Common myeloid progenitor, CD34-positive (primary cell): ENCODE data around the gene TFAP2E.
"Not testable (repeated sequence)": the region's sequence is repeated elsewhere in the genome, so short reads cannot be mapped to it uniquely, and the experiment has no call there.

Experiments
- CTCF ChIA-PET: fragments of 350-600 bp; sonication (Branson Sonifier 250); formaldehyde crosslinking; loops from one replicate; lab custom pipeline; 2021; ENCODE audit warnings: antibody characterized with exemption; lab: Charles Lee
- POLR2A ChIA-PET: fragments of 350-600 bp; sonication (Branson Sonifier 250); formaldehyde crosslinking; loops from one replicate; lab custom pipeline; 2021; ENCODE audit warnings: antibody characterized with exemption; lab: Charles Lee
- DNase-seq, 3 donors: peaks; one replicate each; pipeline versions ENCODE4 v3.0.0 to v3.0.0-alpha.2; 2013
- H3K27ac ChIP-seq, 2 experiments: 1 replicate in 1 of 2; 2 replicates in 1 of 2; pipeline ENCODE4 v1.7.0; 2013; ENCODE audit warnings: inconsistent platforms in 2 of 2, low read length in 2 of 2, mild to moderate bottlenecking in 2 of 2, low read depth in 1 of 2, moderate library complexity in 1 of 2; ENCODE audit not compliant: severe bottlenecking in 2 of 2, insufficient read depth in 1 of 2, poor library complexity in 1 of 2
- H3K27me3 ChIP-seq, 5 experiments: replicated peaks in 2 of 5; 1 replicate in 3 of 5; 2 replicates in 2 of 5; pipeline versions ENCODE4 v1.6.1 to v1.7.0; 2013; ENCODE audit warnings: low read length in 4 of 5, mild to moderate bottlenecking in 2 of 5, moderate library complexity in 2 of 5, inconsistent platforms in 1 of 5; ENCODE audit not compliant: insufficient read depth in 5 of 5, control insufficient read depth in 4 of 5
- H3K36me3 ChIP-seq, 4 experiments: 1 replicate in 2 of 4; 2 replicates in 2 of 4; pipeline versions ENCODE4 v1.6.1 to v1.7.0; 2013; ENCODE audit warnings: low read length in 3 of 4, control low read depth in 1 of 4, mild to moderate bottlenecking in 1 of 4; ENCODE audit not compliant: control insufficient read depth in 4 of 4, insufficient read depth in 4 of 4
- H3K4me1 ChIP-seq, 4 experiments: 1 replicate in 3 of 4; 2 replicates in 1 of 4; pipeline versions ENCODE4 v1.6.1 to v1.7.1; 2013; ENCODE audit warnings: low read length in 3 of 4, mild to moderate bottlenecking in 3 of 4, control low read depth in 1 of 4, inconsistent platforms in 1 of 4, moderate library complexity in 1 of 4; ENCODE audit not compliant: control insufficient read depth in 4 of 4, insufficient read depth in 4 of 4; ENCODE audit errors: control extremely low read depth in 1 of 4
- H3K4me3 ChIP-seq, 7 experiments: 1 replicate in 4 of 7; 2 replicates in 3 of 7; pipeline versions ENCODE4 v1.5.1 to v1.7.0; 2013; ENCODE audit warnings: mild to moderate bottlenecking in 7 of 7, low read length in 6 of 7, moderate library complexity in 6 of 7, inconsistent platforms in 2 of 7, low read depth in 2 of 7, control low read depth in 1 of 7; ENCODE audit not compliant: insufficient read depth in 4 of 7, control insufficient read depth in 1 of 7; ENCODE audit errors: extremely low read depth in 1 of 7
- H3K9me3 ChIP-seq, 5 experiments: 1 replicate in 4 of 5; 2 replicates in 1 of 5; pipeline versions ENCODE4 v1.6.1 to v1.7.1; 2013; ENCODE audit warnings: low read length in 4 of 5, mild to moderate bottlenecking in 2 of 5, inconsistent platforms in 1 of 5, low read depth in 1 of 5, moderate library complexity in 1 of 5; ENCODE audit not compliant: control insufficient read depth in 4 of 5, insufficient read depth in 2 of 5; ENCODE audit errors: control extremely low read depth in 1 of 5
- WGBS: methylation state at CpG from one replicate; pipeline ENCODE4 v1.1.5; 2013; ENCODE audit not compliant: insufficient coverage; 5-methylcytosine and 5-hydroxymethylcytosine counted together

The TFAP2E gene

GRCh38 chr1:35576766-35577070, 3.6 kb downstream of the TFAP2E start:
- CTCF ChIA-PET = interaction anchor here (1.3 kb wide), 1 partner anchor 10 kb away, joined by 7 read pairs; no protein-coding TSS in a partner anchor
- WGBS = 5% methylated on average over 37 of the region's 37 CpGs
- Histone ChIP-seq H3K4me3 (peak overlapping the region in 5 of 7 experiments; percentile 11 to 82 (median 69)), H3K4me1 (peaks cover 3 to 51% (median 47%) of the 10 kb centered on the region in 4 experiments)
- not testable (repeated sequence) for DNase-seq, H3K36me3 ChIP-seq, H3K27me3 ChIP-seq, H3K9me3 ChIP-seq, H3K27ac ChIP-seq
- POLR2A ChIA-PET = interaction anchor here (1.4 kb wide), 1 partner anchor 145 kb away, joined by 5 read pairs; no protein-coding TSS in a partner anchor

- peak; percentile 91 to 99 (median 98) for DNase-seq
- Histone ChIP-seq H3K27me3 (peaks cover 0 to 6% (median 0%) of the 10 kb centered on the region in 5 experiments), H3K4me1 (peaks cover 3 to 51% (median 47%) of the 10 kb centered on the region in 4 experiments), H3K4me3 (peak overlapping the region; percentile 25 to 82 (median 67)), H3K9me3 (no peaks in the 10 kb centered on the region), H3K36me3 (peaks cover 0 to 5% (median 0%) of the 10 kb centered on the region in 4 experiments), H3K27ac (peak overlapping the region in 1 of 2 experiments; percentile 55)
- ChIA-PET CTCF (interaction anchor here (0.7 to 1.9 kb wide), 8 partner anchors 8 to 150 kb away, joined by 3 to 10 read pairs (median 4); partner anchors contain the start of gene NCDN), POLR2A (interaction anchor here (0.6 to 1.4 kb wide), 7 partner anchors 16 to 159 kb away, joined by 3 to 6 read pairs (median 4); no protein-coding TSS in a partner anchor)
- WGBS = under 1% methylated on average over 55 of the region's 70 CpGs
Observed at GRCh38 chr1:35577071-35577998, 4.2 kb downstream of the TFAP2E start.

- DNase-seq = no peak
- POLR2A ChIA-PET = interaction anchor here (0.7 kb wide), 1 partner anchor 94 kb away, joined by 5 read pairs; no protein-coding TSS in a partner anchor
- CTCF ChIA-PET = no interaction called here
- Histone ChIP-seq H3K36me3 (peaks cover 0 to 12% (median 0%) of the 10 kb centered on the region in 4 experiments), H3K9me3 (no peaks in the 10 kb centered on the region), H3K4me3 (no peak overlapping the region), H3K27ac (no peak overlapping the region), H3K4me1 (peaks cover 0 to 28% (median 27%) of the 10 kb centered on the region in 4 experiments), H3K27me3 (no peaks in the 10 kb centered on the region)
- WGBS = no CpG with 5 or more reads among the region's 4 CpGs
Observed at GRCh38 chr1:35580949-35581388, 7.9 kb downstream of the TFAP2E start.

- H3K27me3 ChIP-seq, H3K27ac ChIP-seq, H3K4me3 ChIP-seq, CTCF ChIA-PET, H3K9me3 ChIP-seq, DNase-seq: not testable (repeated sequence)
- Histone ChIP-seq H3K36me3 (peaks cover 0 to 12% (median 0%) of the 10 kb centered on the region in 4 experiments), H3K4me1 (peaks cover 0 to 21% (median 20%) of the 10 kb centered on the region in 4 experiments)
- 100% methylated on average over 5 of the region's 9 CpGs for WGBS
- POLR2A ChIA-PET = interaction anchor here (0.7 kb wide), 1 partner anchor 93 kb away, joined by 5 read pairs; no protein-coding TSS in a partner anchor
Observed at GRCh38 chr1:35581621-35582020, 8.5 kb downstream of the TFAP2E start.

GRCh38 chr1:35585281-35585680, 12.2 kb downstream of the TFAP2E start:
- CTCF ChIA-PET = interaction anchor here (1.2 to 1.6 kb wide), 2 partner anchors 16 to 18 kb away, joined by 3 to 5 read pairs; no protein-coding TSS in a partner anchor
- no peak overlapping the region for H3K4me3 ChIP-seq
- no peaks in the 10 kb centered on the region for H3K9me3 ChIP-seq
- 100% methylated on average over 1 of the region's 3 CpGs for WGBS
- H3K27me3 ChIP-seq = no peaks in the 10 kb centered on the region
- H3K4me1 ChIP-seq = no peaks in the 10 kb centered on the region
- POLR2A ChIA-PET = no interaction called here
- DNase-seq = no peak
- peaks cover 0 to 19% (median 7%) of the 10 kb centered on the region in 4 experiments for H3K36me3 ChIP-seq
- no peak overlapping the region for H3K27ac ChIP-seq

- WGBS = no CpG with 5 or more reads among the region's 1 CpG
- peaks cover 0 to 24% (median 12%) of the 10 kb centered on the region in 4 experiments for H3K36me3 ChIP-seq
- POLR2A ChIA-PET, H3K9me3 ChIP-seq, H3K4me1 ChIP-seq, DNase-seq, H3K4me3 ChIP-seq, H3K27me3 ChIP-seq, H3K27ac ChIP-seq: not testable (repeated sequence)
- CTCF ChIA-PET = interaction anchor here (1.6 kb wide), 1 partner anchor 17 kb away, joined by 5 read pairs; no protein-coding TSS in a partner anchor
Observed at GRCh38 chr1:35585805-35586204, 12.7 kb downstream of the TFAP2E start.
